ENCODE measurements around the gene AKIP1.
"Not testable (repeated sequence)": the region's sequence is repeated elsewhere in the genome, so short reads cannot be mapped to it uniquely, and the experiment has no call there.

The AKIP1 gene, protein sequence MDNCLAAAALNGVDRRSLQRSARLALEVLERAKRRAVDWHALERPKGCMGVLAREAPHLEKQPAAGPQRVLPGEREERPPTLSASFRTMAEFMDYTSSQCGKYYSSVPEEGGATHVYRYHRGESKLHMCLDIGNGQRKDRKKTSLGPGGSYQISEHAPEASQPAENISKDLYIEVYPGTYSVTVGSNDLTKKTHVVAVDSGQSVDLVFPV

DNA sequence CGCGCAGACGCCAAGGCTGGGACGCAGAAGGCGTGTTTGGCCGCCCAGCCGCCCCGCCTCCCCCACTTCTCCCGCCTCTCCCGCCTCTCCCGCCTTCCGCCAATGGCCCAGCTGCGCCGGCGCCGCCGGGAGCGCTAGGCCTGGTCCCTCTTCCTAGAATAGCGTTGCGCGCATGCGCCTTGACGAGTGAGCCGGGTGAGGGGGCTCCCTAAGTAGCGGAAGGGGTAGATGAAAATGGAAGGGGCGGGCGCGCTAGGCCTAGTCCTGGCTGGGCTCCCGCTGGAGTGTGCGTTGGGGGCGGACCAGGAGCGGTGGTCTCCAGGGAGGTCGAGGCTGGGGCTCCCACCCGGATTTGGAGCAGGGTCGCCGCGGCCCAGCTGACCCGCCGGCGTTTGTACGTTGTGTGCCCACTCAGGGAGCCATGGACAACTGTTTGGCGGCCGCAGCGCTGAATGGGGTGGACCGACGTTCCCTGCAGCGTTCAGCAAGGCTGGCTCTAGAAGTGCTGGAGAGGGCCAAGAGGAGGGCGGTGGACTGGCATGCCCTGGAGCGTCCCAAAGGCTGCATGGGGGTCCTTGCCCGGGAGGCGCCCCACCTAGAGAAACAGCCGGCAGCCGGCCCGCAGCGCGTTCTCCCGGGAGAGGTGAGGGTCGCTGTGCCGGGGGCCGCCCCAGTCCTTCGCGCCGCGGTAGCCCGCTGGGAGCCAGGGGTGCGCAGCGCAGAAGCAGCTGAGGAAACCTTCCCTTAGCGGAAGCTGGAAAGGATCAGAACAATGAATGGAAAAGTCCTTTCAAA lies at the start of gene AKIP1:
AKIP1 (plus strand) TSS at position 161 of the 795 bp plus-strand sequence; CDS start at position 422, 261 bp downstream.
- Mint-ChIP-seq H3K36me3 (peaks cover 6 to 11% of the 10 kb centered on the region in 2 donors), H3K4me3 (peak within 1 kb of the TSS; percentile 94 to 97), H3K4me1 (peaks cover 26 to 38% of the 10 kb centered on the region in 2 donors), H3K27me3 (peaks cover 3 to 12% of the 10 kb centered on the region in 2 donors), H3K9me3 (no peaks in the 10 kb centered on the region), H3K27ac (peak within 1 kb of the TSS; percentile 82)
- peak; percentile 85 for ATAC-seq (replicated peaks)
- DNase-seq: peak; percentile 81

DNA sequence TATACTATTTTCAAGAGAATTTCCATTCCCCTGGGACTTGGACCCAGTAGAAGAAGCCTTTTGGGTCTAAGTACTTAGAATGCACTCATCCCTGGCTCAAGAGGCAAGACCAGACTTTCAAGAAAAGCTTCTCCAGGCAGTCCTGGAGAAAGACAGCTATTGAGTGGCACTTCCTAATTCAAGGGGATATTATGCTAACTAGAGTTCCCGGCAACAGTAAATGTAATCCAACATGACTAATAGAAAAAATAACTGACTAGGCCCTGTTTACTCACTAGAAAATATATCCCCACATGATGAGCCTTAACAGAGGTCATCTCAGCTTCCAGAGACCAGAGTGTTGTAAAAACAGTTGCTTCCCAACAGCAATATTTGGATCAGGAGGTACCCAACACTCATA lies 47.2 kb upstream of the AKIP1 start:
- ATAC-seq (replicated peaks) (no peak), DNase-seq (no peak)
- no peaks in the 10 kb centered on the region for H3K4me1 Mint-ChIP-seq
- H3K27ac Mint-ChIP-seq: no peak overlapping the region
- no peaks in the 10 kb centered on the region for H3K36me3 Mint-ChIP-seq
- H3K27me3 Mint-ChIP-seq: peaks cover 48 to 56% of the 10 kb centered on the region in 2 donors
- no peaks in the 10 kb centered on the region for H3K9me3 Mint-ChIP-seq
- H3K4me3 Mint-ChIP-seq: no peak overlapping the region

DNA sequence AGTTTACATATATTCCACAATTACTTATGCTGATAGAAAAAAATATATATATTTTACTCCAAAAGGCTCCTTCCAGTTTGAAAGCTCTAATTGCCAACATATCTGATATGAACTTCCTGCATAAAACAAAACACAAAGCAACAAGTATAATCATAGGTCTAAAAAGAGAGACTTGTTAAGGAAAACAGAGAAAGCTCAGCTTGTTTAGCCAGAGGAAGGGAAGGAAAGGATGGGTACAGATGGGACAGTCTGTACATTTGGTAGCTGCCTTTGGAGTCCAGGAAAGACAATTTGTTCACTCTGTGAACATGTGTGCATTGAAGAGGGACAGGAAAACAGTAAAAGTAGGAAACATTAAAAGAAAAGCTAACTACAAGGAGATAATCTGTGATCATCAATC lies 45.7 kb upstream of the AKIP1 start:
- no peak for ATAC-seq (replicated peaks)
- no peak overlapping the region for H3K27ac Mint-ChIP-seq
- H3K27me3 Mint-ChIP-seq: peaks cover 45 to 58% of the 10 kb centered on the region in 2 donors
- no peak for DNase-seq
- no peaks in the 10 kb centered on the region for H3K36me3 Mint-ChIP-seq
- no peak overlapping the region for H3K4me3 Mint-ChIP-seq
- H3K4me1 Mint-ChIP-seq: peaks cover 0 to 2% of the 10 kb centered on the region in 2 donors
- no peaks in the 10 kb centered on the region for H3K9me3 Mint-ChIP-seq

DNA sequence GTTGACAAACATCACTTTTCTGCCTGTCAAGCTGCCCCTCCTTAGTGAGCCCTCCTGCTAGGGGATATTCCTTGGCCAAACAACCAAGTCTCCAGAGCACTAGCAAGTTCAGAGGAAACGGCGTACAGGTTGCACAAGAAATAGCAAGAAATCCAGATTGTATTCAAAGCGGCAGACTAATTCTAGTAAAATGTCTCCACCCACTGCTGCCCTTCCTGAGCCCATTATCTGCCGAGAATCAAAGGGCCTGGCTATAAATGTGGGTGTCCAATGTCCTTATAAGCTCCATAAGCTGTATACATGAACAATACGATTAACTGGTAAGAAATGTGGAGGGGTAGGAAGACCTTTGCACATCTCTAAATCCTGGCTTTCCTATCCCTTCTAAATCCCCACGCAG lies 44.0 kb upstream of the AKIP1 start:
- no peak for ATAC-seq (replicated peaks)
- Mint-ChIP-seq H3K4me1 (peaks cover 3 to 5% of the 10 kb centered on the region in 2 donors), H3K9me3 (no peaks in the 10 kb centered on the region), H3K4me3 (no peak overlapping the region), H3K27ac (no peak overlapping the region), H3K27me3 (peaks cover 33 to 53% of the 10 kb centered on the region in 2 donors), H3K36me3 (no peaks in the 10 kb centered on the region)
- no peak for DNase-seq

DNA sequence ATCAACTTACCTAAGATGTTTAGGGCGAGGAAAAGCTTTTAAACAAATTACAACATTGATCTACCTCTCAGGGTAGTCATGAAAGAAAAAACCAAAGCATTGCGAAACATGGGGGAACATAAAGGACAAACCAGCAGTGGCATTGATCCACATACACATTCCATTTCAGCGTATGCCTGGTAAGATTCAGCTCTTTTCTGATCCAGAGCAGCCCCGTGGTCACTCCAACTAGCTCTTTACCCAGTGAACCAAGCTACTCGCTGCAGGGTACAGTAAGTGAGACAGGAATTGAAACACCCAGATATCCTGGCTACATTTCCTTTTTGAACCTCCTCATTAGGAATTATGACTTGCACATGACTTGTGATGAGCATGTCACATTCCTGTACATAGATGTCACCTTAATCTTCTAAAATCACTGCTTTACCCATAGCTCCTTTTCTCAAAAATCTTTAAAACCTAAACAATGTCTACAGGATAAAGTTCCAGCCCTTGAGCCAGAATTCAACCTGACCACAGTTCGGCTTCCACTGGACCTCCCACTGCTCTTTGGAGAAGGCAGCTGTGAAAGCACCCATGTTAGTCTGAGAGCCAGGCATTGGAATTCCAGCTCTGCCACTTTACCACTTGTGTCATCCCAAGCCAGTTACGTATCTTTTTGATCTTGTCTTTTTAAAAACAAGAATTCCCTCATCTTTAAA lies 42.9 kb upstream of the AKIP1 start:
- H3K9me3 Mint-ChIP-seq: no peaks in the 10 kb centered on the region
- no peak overlapping the region for H3K27ac Mint-ChIP-seq
- ATAC-seq (replicated peaks) (no peak), DNase-seq (no peak)
- no peak overlapping the region for H3K4me3 Mint-ChIP-seq
- peaks cover 3 to 5% of the 10 kb centered on the region in 2 donors for H3K4me1 Mint-ChIP-seq
- no peaks in the 10 kb centered on the region for H3K36me3 Mint-ChIP-seq
- H3K27me3 Mint-ChIP-seq: peaks cover 37 to 59% of the 10 kb centered on the region in 2 donors

DNA sequence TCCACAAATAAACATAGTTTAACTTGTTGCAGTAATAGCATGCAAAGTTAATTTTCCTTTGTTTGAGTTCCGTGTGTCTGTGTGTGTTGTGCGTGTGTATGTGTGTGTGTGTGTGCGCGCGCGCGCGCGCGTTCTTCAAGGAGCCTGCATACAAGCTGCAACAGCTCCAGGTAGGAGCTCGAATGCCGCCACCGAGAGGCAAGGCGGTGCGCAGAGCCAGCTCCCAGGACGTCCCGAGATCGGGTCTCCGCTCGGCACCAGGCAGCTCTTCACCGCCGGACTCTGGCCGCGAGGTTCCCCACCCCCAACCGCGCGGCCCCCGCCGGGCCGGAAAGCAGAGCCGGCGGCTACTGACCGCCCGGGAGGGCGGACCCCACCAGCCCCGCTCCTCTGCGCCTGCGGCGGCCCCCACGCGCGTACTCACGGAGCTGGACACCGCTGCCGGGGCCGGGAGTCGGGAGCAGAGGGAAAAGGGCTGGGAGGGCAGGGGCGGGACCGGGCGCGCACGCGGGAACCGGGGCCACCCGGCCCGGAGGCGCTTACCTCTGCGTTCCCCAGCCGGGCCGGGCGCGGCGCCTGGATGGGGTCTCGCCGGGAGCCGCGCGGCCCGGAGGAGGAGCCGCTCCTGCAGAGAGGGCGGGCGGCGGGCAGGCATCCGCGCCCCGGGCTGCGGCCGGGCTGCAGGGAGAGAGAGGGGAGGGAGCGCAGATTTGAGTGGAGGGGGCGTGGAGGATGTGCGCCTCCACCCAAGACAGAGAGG lies 40.4 kb upstream of the AKIP1 start:
- peak; percentile 67 to 75 for ATAC-seq (replicated peaks)
- Mint-ChIP-seq H3K4me1 (peaks cover 15 to 22% of the 10 kb centered on the region in 2 donors), H3K27ac (no peak overlapping the region), H3K27me3 (peaks cover 28 to 37% of the 10 kb centered on the region in 2 donors), H3K4me3 (peak overlapping the region; percentile 76 to 81), H3K36me3 (no peaks in the 10 kb centered on the region), H3K9me3 (no peaks in the 10 kb centered on the region)
- no peak for DNase-seq

DNA sequence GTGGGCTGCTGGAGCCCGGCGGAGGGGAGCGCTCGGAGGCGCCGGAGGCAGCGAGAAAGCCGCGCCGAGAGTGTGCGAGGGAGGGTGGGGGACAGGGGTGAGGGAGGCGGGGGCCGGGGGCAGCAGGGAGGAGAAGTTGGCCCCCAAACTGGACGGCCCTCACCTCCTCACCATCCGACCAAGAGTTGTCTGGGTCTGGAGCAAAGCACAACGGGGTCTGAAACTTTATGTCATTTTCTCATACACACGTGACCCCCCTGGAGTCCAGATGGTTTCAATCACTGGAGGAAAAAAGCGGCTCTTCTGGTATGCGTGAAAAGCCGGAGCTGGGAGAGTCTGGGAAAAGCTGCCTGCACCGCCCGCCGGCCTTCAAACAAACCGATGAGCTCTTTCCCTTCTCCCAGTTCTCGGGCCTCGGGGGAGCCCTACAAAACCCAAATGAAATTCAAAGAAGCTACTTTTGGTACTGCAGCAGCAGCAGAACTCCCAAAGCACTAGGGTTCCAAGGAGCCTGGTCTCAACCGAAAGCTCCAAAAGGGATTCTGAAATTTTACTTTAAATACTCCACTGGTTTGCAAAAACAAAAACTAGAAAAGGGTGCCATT lies 39.7 kb upstream of the AKIP1 start:
- DNase-seq (no peak), ATAC-seq (replicated peaks) (peak; percentile 17 to 41)
- H3K4me3 Mint-ChIP-seq: peak overlapping the region; percentile 63 to 81
- no peak overlapping the region for H3K27ac Mint-ChIP-seq
- H3K4me1 Mint-ChIP-seq: peaks cover 15 to 22% of the 10 kb centered on the region in 2 donors
- no peaks in the 10 kb centered on the region for H3K9me3 Mint-ChIP-seq
- no peaks in the 10 kb centered on the region for H3K36me3 Mint-ChIP-seq
- H3K27me3 Mint-ChIP-seq: peaks cover 28 to 37% of the 10 kb centered on the region in 2 donors

DNA sequence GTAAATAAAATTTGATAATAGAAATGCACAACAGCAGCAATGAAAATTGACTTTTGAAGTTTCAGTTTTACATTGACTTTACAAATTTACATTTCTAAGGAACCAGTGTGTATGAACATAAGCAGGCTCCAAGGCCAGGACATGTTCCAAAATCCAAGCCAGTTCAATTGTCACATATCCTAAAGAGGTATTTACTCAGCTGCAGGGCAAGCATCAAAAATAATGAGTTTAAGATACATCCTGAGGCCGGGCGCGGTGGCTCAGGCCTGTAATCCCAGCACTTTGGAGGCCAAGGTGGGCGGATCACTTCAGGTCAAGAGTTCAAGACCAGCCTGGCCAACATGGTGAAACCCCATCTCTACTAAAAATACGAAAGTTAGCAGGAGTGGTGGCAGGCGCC lies 39.0 kb upstream of the AKIP1 start:
- Mint-ChIP-seq H3K27ac (no peak overlapping the region), H3K27me3 (peaks cover 28 to 43% of the 10 kb centered on the region in 2 donors), H3K9me3 (no peaks in the 10 kb centered on the region), H3K36me3 (no peaks in the 10 kb centered on the region), H3K4me1 (peaks cover 15 to 22% of the 10 kb centered on the region in 2 donors), H3K4me3 (no peak overlapping the region)
- ATAC-seq (replicated peaks) (no peak), DNase-seq (no peak)

DNA sequence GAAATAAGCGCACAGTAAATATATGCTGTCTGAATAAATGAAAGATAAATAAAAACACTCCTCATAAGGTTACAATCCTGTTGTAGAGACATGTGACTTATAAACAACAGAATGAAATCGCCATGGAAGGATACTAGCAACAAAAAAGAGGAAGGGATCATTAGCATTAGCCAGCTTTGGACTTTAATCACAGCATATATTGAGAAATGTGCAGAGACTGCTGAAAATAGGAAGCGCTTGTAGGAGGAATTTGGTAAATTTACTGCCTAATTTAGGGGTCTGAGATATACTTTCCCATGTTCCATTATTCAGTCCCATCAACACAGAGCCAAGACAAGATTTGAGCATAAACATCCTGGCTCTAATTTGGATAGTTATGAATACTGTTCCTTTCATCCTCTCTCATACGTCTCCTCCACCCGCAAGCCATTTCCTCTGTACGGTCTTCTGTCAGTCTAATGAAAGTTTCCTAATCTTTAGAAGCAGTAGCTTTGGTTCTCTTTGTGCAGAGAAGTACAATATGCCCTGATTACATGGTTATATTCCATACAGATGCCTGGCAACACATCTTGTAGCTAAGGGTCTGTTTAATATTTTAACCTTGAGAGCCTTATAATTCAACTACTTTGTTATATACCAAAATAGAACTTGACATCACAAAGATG lies 37.1 kb upstream of the AKIP1 start:
- peak in 1 of 2 donors; percentile 45 for ATAC-seq (replicated peaks)
- Mint-ChIP-seq H3K27me3 (peaks cover 23 to 31% of the 10 kb centered on the region in 2 donors), H3K27ac (no peak overlapping the region), H3K4me1 (peaks cover 15 to 22% of the 10 kb centered on the region in 2 donors), H3K4me3 (peak overlapping the region in 1 of 2 donors; percentile 23), H3K9me3 (no peaks in the 10 kb centered on the region), H3K36me3 (no peaks in the 10 kb centered on the region)
- DNase-seq: no peak

DNA sequence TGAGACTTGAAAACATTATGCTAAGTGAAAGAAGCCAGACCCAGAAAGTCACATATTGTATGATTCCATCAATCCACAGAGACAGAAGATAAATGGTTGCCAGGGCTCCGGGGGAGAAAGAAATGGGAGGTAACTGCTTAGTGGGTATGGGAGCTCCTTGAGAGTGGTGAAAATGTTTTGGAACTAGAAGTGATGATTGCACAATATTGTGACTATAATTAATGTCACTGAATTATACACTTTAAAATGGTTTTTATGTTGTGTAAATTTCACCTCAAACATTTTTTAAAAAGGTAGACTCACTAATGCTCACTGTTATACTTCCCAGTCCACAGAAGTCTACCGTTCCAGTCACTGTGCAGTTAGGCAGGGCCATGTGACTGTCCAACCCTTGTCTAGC lies 32.2 kb upstream of the AKIP1 start:
- Mint-ChIP-seq H3K27ac (no peak overlapping the region), H3K4me3 (no peak overlapping the region), H3K27me3 (peaks cover 12 to 21% of the 10 kb centered on the region in 2 donors), H3K9me3 (no peaks in the 10 kb centered on the region), H3K4me1 (peaks cover 9 to 13% of the 10 kb centered on the region in 2 donors), H3K36me3 (no peaks in the 10 kb centered on the region)
- ATAC-seq (replicated peaks): no peak
- no peak for DNase-seq

DNA sequence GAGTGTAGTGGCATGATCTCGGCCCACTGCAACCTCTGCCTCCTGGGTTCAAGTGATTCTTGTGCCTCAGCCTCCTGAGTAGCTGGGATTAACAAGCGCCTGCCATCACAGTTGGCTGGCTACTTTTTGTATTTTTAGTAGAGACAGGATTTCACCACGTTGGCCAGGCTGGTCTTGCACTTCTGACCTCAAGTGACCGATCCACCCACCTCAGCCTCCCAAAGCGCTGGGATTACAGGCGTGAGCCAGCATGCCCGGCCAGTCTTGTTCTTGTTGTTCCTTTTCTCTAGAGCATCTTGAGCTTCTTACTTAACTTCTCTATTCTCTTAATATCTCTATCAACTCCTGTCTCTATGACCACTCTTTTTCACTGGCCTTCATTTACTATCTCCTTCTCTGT lies 29.4 kb upstream of the AKIP1 start:
- ATAC-seq (replicated peaks); H3K9me3 Mint-ChIP-seq; H3K4me3 Mint-ChIP-seq; H3K27ac Mint-ChIP-seq; DNase-seq; H3K36me3 Mint-ChIP-seq; H3K4me1 Mint-ChIP-seq: not testable (repeated sequence)
- H3K27me3 Mint-ChIP-seq: peaks cover 9 to 14% of the 10 kb centered on the region in 2 donors

DNA sequence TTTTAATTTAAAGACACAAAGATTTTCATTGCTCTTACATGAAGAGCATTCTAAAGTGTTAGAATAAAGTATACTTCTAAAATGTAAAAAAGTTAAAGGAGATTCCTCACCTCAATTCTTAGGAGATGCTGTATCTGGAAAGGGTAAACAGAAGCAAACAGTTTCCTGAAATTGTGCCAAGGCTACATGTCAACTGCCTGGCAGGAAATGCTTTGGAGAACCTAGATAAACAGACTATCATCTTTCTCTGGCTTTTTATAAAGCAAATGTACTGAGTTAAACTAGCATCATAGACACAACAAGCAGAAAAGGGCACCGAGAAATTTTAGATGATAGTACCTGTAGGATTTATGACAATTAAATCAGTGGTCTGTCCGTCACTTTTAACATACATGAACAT lies 24.7 kb upstream of the AKIP1 start:
- Mint-ChIP-seq H3K9me3 (peaks cover 0 to 5% of the 10 kb centered on the region in 2 donors), H3K27ac (no peak overlapping the region), H3K27me3 (peaks cover 29 to 33% of the 10 kb centered on the region in 2 donors), H3K4me1 (no peaks in the 10 kb centered on the region), H3K36me3 (peaks cover 0 to 3% of the 10 kb centered on the region in 2 donors), H3K4me3 (no peak overlapping the region)
- DNase-seq (no peak), ATAC-seq (replicated peaks) (no peak)

DNA sequence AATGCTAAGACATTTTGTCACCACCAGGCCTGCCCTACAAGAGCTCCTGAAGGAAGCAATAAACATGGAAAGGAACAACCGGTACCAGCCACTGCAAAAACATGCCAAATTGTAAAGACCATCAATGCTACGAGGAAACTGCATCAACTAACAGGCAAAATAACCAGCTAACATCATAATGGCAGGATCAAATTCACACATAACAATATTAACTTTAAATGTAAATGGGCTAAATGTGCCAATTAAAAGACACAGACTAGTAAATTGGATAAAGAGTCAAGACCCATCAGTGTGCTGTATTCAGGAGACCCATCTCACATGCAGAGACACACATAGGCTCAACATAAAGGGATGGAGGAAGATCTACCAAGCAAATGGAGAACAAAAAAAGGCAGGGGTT lies 19.8 kb upstream of the AKIP1 start:
- Mint-ChIP-seq H3K9me3 (peaks cover 7 to 10% of the 10 kb centered on the region in 2 donors), H3K27me3 (peaks cover 35 to 36% of the 10 kb centered on the region in 2 donors)
- not testable (repeated sequence) for H3K27ac Mint-ChIP-seq; DNase-seq; H3K4me3 Mint-ChIP-seq; H3K36me3 Mint-ChIP-seq; H3K4me1 Mint-ChIP-seq; ATAC-seq (replicated peaks)
